ENCODE data around the gene TTC14.
"Not testable (repeated sequence)": the region's sequence is repeated elsewhere in the genome, so short reads cannot be mapped to it uniquely, and the experiment has no call there.

Gene TTC14

DNA sequence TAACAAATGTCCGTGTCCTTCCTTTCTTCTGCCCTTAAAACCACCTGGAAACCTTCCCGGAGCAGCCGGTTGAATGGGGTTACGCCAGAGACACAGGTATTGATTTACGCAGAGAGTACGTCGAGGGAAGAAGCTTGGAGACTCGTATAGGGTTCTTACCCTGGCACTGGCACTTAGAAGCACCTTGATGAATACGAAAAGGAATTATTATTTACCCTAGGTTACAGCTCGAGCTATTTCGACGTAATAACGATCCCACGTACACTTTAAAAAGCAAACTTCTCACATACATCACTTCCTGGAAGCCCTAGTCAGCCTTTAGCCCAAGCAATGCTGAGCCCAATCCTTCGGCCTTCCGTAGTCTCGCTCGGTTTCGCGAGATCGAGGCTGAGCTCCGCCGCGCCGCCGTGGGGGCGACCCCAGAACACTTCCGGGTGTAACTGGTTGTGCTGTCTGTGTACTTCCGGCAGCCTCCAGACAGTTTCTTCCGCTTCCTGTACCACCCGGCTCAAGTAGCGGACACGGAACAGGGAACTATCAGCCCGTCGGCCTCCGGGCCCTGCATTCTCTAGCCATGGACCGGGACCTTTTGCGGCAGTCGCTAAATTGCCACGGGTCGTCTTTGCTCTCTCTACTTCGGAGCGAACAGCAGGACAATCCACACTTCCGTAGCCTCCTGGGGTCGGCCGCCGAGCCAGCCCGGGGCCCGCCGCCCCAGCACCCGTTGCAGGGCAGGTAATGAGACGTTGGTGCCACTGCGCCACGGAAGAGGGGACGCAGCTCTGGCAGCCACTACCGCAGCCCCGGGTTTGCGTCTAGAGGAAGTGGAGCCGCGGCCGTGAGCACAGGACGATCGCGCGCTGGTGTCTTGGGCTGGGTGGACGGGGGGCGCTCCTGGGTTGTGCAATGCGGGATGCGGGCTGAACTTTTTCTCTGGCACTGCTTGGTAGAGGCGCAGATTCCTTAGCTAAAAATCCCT lies at the start of gene TTC14:
Gene TTC14 (plus strand): TSS at position 476 of the 979 bp plus-strand sequence. CDS start 99 bp downstream, at position 575.
- peak; percentile 83 for DNase-seq

GRCh38 chr3:180563406-180563805 lies 38.6 kb upstream of the TTC14 start:
- DNase-seq = no peak

DNA sequence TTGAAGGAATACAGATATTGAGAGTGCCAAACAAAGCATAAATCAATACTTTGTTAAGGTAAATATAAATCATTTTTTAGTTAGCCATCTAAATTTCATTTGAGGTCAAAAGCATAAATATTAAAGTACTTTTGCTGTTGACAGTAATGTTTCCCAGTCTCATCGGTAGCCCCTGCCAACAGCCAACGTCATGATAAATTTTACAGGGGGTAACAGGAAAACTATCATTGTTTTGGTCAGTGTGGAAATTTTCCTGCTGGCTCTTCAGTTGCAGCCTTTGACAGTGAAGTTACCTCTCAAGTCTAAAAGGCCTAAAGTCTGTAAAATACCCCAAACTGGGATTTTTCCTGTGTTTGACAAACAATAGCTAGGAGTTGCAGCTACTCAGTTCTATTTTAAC lies 37.3 kb upstream of the TTC14 start:
- DNase-seq = no peak

GRCh38 chr3:180570238-180570637 lies 31.7 kb upstream of the TTC14 start:
- DNase-seq = no peak

DNA sequence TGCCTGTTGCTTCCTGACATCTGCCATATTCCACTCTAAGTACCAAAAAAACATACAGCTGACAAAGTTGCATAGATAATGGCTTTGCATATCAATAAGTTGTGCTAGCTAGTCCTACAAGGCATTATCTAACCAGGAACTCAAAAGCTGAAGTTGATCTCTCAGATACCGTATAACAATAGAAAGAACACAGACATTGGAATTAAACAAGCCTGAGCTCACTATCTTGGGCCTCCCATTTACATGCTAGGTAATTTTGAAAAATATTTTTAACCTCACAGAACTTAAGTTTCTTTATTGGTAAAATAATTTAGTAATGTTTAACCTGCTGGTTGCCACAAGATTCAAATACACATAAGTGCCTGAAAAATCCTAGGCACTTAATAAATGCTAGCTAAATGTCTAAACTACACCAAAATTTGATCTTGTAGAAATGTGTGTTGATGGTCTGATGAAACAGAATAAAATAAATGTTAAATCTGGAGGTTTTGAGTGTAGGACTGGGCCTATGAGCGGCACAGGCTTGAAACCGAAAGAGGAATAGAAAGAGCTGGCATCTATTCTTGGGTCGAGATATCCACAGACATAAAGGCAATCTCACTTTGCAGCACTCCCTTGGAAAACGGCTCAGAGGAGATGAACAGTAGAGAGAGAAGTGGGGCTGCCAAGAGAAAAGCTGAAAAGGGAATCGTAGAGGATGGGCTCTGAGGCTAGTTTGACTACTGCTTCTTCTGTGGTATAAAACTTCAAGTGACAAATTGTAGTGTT lies 29.9 kb upstream of the TTC14 start:
- no peak for DNase-seq

- no peak for DNase-seq
Measured at GRCh38 chr3:180575571-180575970, 26.4 kb upstream of the TTC14 start.

DNA sequence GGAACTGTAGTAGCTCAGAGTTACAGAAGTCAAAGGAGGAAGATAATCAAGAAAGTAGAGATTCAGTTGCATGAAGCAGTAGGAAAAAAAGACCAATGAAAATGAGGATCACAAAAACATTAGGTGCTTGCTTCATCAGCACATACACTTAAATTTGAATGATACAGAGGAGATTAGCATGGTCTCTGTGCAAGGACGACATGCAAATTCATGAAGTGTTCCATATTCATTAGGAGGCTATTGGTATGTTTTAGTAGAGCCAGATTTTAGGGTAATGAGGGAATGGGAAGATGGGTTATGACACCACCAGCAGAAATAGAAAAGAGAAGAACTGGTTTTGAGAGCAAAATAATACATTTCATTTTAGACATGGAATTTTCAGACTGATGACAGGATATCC lies 21.0 kb upstream of the TTC14 start:
- no peak for DNase-seq

DNA sequence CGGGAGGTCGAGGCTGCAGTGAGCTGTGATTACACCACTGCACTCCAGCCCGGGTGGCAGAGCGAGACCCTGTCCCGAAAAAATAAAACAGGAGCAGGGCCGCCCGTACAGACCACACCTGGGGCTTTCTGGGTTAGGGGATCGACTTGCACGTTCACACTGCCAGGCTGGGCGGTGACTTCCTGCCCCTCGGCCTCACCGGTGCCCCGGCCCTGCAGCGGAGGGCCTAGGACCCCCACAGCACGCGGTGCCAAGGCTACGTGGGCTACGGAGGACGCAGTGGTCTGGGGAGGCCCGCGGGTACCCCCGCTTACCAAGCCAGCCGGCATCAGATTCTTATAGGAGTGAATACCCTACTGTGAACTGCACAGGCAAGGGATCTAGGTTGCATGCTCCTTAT lies 11.6 kb upstream of the TTC14 start:
- DNase-seq = no peak

DNA sequence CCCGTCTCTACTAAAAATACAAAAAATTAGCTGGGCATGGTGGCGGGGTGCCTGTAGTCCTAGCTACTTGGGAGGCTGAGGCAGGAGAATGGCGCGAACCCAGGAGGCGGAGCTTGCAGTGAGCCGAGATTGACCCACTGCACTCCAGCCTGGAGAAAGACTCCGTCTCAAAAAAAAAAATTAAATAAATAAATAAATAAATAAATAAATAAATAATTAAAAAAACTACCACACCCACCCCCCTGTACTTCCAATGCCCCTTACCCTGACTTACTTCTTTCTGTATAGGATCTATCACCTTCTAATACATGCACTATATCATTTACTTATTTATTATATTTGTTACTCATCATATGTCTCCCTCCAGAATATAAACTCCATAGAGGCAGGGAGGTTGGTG lies 8.3 kb upstream of the TTC14 start:
- not testable (repeated sequence) for DNase-seq

DNA sequence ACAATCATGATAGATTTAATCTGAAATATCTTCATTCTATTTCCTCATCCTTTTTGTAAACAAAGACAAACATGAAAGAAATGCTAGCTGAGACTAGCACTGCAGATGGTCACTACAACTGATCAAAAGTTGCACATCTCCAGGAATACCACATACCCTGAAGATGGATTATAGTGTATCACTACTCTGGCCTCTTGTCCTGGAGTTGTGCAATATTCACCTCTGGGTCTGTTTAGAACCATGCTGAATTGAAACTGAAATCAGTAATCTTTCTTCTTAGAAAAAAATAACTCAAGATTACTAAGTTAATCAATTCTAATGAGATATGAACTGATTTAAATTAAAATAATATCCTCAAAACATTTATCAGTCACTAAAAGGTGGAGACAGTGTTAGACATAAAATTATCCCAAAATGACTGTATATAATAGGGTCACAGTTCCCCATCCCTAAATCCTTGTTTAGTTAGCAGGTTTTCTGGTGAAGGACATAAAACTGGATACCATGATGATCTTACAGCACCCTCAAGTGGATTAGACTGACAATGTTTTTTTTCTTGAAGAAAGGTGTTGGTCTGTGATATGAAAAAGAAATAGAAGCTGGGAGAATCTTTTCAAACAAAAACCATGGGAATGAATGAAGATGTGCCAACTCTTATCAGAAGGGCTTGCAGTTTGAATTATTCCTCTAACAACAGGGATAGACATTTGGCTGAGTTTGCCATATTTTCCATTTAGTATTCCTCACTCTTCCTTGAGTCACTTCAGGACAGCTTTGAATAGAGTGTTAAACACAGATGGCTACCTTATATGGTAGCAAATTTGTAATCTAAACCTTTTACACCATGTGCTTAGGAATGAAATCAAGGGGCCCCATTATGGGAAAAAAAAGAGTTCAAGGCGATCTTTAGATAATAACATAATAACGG lies 7.1 kb upstream of the TTC14 start:
- DNase-seq = no peak

- no peak for DNase-seq
Measured at GRCh38 chr3:180595559-180595935, 6.4 kb upstream of the TTC14 start.

GRCh38 chr3:180600473-180600872 lies 1.5 kb upstream of the TTC14 start:
- no peak for DNase-seq

- DNase-seq = no peak
Measured at GRCh38 chr3:180611006-180611405, 9.0 kb downstream of the TTC14 start.

- no peak for DNase-seq
Measured at GRCh38 chr3:180612364-180612763, 10.4 kb downstream of the TTC14 start.

DNA sequence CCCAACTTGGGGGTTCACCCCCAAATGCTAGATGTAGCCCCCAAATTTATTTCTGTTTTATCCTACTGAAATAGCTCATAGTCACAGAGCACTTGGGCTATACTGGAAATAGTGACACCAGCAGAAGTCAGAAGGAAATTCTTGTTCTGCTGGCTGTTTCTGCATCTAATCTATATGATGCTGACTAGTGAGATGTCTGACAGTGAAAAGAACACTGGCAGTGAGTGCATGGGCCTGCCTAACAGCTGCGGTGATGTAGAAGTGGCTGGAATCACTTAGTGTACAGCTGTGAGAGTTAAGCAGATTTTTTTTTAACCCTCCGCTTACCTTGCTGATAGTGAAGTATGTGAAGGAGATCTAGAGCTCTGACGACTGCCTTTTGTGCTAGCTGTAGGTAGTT lies 14.0 kb downstream of the TTC14 start:
- no peak for DNase-seq

DNA sequence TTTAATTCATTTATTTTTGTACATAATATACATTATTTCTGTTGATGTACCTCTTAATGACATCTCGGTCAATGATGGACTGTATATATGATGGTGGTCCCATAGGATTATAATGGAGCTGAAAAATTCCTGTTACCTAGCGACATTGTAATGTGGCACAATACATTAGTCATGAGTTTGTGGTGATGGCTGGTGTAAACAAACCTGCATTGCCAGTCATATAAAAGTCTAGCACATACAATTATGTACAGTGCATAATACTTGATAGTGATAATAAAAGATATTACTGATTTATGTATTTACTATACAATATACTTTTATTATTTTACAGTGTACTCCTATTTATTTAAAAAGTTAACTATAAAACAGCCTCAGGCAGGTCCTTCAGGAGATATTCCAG lies 15.1 kb downstream of the TTC14 start:
- DNase-seq = no peak

DNA sequence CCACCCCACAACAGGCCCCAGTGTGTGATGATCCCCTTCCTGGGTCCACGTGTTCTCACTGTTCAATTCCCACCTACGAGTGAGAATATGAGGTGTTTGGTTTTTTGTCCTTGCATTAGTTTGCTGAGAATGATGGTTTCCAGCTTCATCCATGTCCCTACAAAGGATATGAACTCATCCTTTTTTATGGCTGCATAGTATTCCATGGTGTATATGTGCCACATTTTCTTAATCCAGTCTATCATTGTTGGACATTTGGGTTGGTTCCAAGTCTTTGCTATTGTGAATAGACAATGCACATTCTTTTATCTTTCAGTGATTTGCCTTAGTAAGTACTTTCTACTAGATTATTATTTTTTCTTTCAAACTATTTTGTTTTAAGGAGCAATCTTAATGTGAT lies 16.6 kb downstream of the TTC14 start:
- DNase-seq = not testable (repeated sequence)

DNA sequence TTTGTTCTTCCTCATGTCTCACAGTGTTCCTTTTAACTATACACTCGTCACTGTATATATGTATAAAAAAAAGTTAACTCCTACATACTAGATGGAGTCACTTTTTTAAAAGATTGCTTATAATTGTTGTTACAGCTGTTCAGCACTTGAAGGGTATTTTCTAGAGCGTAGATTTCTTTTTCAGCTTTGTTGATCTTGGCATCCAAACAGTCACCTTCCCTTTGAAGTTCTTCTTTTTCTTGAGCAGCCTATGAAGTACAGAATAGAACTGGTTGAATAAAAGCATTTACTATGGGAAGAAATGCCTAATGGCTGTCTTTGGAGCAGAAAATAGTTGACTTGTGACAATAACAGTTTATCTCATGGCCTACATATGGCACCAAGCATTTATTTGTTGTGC lies 17.8 kb downstream of the TTC14 start:
- DNase-seq = no peak

DNA sequence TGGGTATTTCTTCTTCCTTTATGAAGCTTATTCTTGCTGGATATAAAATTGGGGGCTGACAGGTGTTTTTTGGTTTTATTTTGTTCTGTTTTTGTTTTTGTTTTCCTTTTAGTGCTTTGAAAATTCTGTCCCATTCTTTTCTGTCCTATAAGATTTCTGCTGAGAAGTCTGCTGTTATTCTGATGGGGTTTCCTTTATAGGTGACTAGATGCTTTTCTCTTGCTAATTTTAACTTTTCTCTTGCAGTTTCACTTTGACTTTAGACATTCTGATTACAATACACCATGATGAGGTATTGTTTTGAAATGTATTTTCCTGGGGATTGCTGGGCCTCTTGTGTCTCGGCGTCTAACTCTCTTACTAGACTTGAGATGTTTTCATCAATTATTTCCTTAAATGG lies 22.8 kb downstream of the TTC14 start:
- DNase-seq = no peak

DNA sequence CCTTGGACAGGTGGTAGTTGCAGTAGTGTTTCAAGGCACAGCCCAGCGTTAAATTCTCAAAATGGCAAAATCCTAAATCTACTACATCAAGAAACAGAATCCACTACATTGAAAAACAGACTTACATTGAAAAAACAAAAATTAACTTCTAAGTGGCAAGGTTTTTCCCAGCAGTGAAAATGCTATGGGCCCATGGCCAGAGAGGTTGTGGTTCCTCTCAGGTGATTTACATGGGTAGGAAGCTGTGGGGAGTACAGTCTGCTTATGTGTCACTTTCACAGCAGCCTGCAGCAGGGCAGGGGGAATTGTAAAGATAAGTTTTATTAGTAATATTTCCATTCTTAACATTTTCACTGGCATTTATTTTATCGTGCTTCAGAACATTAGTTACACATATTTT lies 24.9 kb downstream of the TTC14 start:
- no peak for DNase-seq

DNA sequence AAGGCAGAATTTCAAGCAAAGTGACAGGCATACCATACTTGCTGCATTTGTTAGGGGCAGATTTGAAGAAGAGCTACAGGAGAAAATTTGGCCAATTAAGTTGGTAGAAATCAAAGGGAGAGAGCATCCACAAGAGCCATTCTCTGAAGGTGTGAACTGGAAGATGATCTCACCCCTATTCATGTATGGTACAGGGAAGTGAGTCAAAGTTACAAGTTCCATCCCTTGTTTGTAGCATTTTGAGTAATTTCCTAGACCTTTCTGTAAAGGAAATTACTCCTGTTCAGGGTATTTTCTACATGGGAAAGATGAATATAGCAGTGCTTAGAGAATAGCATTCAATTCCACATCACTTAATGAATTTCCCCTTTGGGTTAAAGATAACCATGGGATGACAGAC lies 28.4 kb downstream of the TTC14 start:
- no peak for DNase-seq

DNA sequence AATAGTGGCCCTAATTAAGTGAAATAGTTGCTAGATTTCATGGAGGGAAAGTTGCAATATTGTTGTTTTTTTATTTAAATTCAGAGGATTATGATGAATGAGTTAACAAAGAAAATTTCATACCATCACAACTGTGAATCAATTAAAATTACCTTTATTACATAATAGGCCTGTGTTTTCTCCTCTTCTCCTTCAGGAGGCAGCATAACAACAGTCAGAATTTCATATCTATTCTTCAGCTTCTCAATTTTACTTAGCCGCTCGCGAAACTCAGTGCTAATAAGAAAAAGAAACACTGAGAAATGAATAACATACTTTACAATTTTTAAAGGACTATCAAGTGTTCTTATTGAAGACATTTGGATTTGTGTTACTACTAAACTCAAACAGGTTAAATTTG lies 29.4 kb downstream of the TTC14 start:
- no peak for DNase-seq

GRCh38 chr3:180633722-180634121 lies 31.8 kb downstream of the TTC14 start:
- DNase-seq = no peak
